ENCODE data around the gene KIF17. TPM values are rescaled to one million over a fixed set of nuclear protein-coding genes. Genes with fewer than 3 reads are reported as not detected.

KIF17 gene
- total RNA-seq, 1 donor from 2014 or later, result 8.4 TPM

DNA sequence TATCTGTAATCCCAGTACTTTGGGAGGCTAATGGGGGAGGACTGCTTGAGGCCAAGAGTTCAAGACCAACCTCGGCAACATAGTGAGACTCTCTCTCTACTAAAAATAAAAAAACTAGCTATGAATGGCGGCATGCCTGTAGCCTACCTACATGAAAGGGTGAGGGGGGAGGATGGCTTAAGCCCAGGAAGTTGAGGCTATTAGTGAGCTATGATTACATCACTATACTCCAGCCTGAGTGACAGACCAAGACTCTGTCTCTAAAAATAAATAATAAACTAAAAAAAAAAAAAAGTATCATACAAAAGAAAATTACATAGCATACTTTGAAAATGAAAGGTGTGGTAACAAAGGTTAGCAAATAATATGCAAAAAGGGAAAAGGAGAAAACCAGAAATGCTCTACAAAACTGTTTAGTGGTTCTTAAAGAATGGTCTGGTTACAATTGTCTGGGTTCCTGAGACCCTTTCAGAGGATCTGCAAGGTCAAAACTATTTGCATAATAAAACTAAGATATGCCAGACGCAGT lies 33.7 kb upstream of the KIF17 start:
- TF ChIP-seq CTCF (IDR thresholded peaks at IDR 0.05), result no peak
- Histone ChIP-seq H3K36me3 (peaks cover 82% of the 10 kb centered on the region), H3K4me1 (no peaks in the 10 kb centered on the region), H3K27ac (no peak overlapping the region), H3K4me3 (no peak overlapping the region), H3K9me3 (no peaks in the 10 kb centered on the region), H3K27me3 (ENCODE audit: low read depth) (no peaks in the 10 kb centered on the region)
- intact Hi-C loops (cut with DNase I), result no loop called here
- DNase-seq, result no peak
- ATAC-seq, result no peak

- intact Hi-C loops (cut with DNase I), result no loop called here
- H3K4me3 ChIP-seq, result no peak overlapping the region
- TF ChIP-seq CTCF (IDR thresholded peaks at IDR 0.05), result no peak
- peaks cover 78% of the 10 kb centered on the region for H3K36me3 ChIP-seq
- no peaks in the 10 kb centered on the region for H3K9me3 ChIP-seq
- H3K27me3 ChIP-seq (ENCODE audit: low read depth), result no peaks in the 10 kb centered on the region
- ATAC-seq (no peak), DNase-seq (no peak)
- no peaks in the 10 kb centered on the region for H3K4me1 ChIP-seq
- no peak overlapping the region for H3K27ac ChIP-seq
These were observed 24.9 kb upstream of the KIF17 start for GRCh38 chr1:20742671-20743070.

GRCh38 chr1:20740781-20741180 lies 23.0 kb upstream of the KIF17 start:
- TF ChIP-seq CTCF (IDR thresholded peaks at IDR 0.05), result no peak
- H3K36me3 ChIP-seq, result peaks cover 64% of the 10 kb centered on the region
- no peak overlapping the region for H3K4me3 ChIP-seq
- DNase-seq, result no peak
- H3K4me1 ChIP-seq, result no peaks in the 10 kb centered on the region
- ATAC-seq, result no peak
- H3K27ac ChIP-seq, result no peak overlapping the region
- no peaks in the 10 kb centered on the region for H3K27me3 ChIP-seq (ENCODE audit: low read depth)
- no peaks in the 10 kb centered on the region for H3K9me3 ChIP-seq
- intact Hi-C loops (cut with DNase I), result no loop called here

- TF ChIP-seq CTCF (IDR thresholded peaks at IDR 0.05), result no peak
These were observed 21.4 kb upstream of the KIF17 start for GRCh38 chr1:20739225-20739624.

GRCh38 chr1:20735581-20736111 lies 17.8 kb upstream of the KIF17 start:
- ATAC-seq, result no peak
- H3K36me3 ChIP-seq, result peaks cover 13% of the 10 kb centered on the region
- H3K4me1 ChIP-seq, result peaks cover 27% of the 10 kb centered on the region
- no peaks in the 10 kb centered on the region for H3K9me3 ChIP-seq
- TF ChIP-seq CTCF (IDR thresholded peaks at IDR 0.05), result no peak
- no peak overlapping the region for H3K27ac ChIP-seq
- peaks cover 22% of the 10 kb centered on the region for H3K27me3 ChIP-seq (ENCODE audit: low read depth)
- H3K4me3 ChIP-seq, result no peak overlapping the region
- intact Hi-C loops (cut with DNase I), result no loop called here
- DNase-seq, result no peak

More at GRCh38 chr1:20739225-20739624, 21.4 kb upstream of the KIF17 start:
- Histone ChIP-seq H3K36me3 (peaks cover 48% of the 10 kb centered on the region), H3K4me3 (no peak overlapping the region), H3K4me1 (no peaks in the 10 kb centered on the region), H3K27ac (no peak overlapping the region), H3K9me3 (no peaks in the 10 kb centered on the region), H3K27me3 (ENCODE audit: low read depth) (no peaks in the 10 kb centered on the region)
- intact Hi-C loops (cut with DNase I), result no loop called here
- DNase-seq, result no peak
- no peak for ATAC-seq
